Retinal pigment epithelial cell (primary cell): Measurements from ENCODE around the gene TCP1.
A peak's percentile ranks its signal among the peaks of the same experiment; 100 is the strongest.

ENCODE experiments used
- DNase-seq: peaks from one replicate; pipeline ENCODE4 v3.0.0-alpha.2; 2010; ENCODE audit warnings: low read depth
- H3K4me3 ChIP-seq: 2 replicates; pipeline ENCODE4 v1.5.1; 2011; ENCODE audit warnings: mild to moderate bottlenecking, low read length, control low read depth, moderate library complexity
- CTCF ChIP-seq: conservative IDR thresholded peaks from 2 replicates; pipeline ENCODE4 v1.5.1; 2011; ENCODE audit warnings: low read depth, low read length, control low read depth, inconsistent platforms

TCP1 gene

GRCh38 chr6:159788753-159789376, 537 bp downstream of the TCP1 start:
- TF ChIP-seq CTCF = no peak
- H3K4me3 ChIP-seq = peak overlapping the region; percentile 96
- DNase-seq = no peak

- DNase-seq = no peak
Observed at GRCh38 chr6:159788276-159788675, 1.1 kb downstream of the TCP1 start.

DNA sequence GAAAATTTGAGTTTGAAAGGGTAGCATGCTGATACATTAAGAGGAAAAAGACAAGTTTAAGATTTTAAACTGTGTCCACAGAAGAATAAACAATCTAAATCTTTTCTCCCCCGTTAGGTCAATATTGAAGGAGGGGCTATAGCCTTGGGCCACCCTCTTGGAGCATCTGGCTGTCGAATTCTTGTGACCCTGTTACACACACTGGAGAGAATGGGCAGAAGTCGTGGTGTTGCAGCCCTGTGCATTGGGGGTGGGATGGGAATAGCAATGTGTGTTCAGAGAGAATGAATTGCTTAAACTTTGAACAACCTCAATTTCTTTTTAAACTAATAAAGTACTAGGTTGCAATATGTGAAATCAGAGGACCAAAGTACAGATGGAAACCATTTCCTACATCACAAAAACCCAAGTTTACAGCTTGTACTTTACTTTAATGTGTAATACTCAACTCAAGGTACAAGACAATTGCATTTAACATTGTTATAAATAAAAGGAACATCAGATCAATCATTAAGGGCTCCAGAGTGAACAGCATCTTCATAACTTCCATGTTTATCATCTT, 10.8 kb downstream of the TCP1 start:
- TF ChIP-seq CTCF = no peak
- DNase-seq = no peak
- no peak overlapping the region for H3K4me3 ChIP-seq

More at GRCh38 chr6:159788276-159788675, 1.1 kb downstream of the TCP1 start:
- TF ChIP-seq CTCF = no peak
- peak overlapping the region; percentile 96 for H3K4me3 ChIP-seq

GRCh38 chr6:159778131-159778530, 11.3 kb downstream of the TCP1 start:
- no peak overlapping the region for H3K4me3 ChIP-seq
- no peak for TF ChIP-seq CTCF
- DNase-seq = no peak

DNA sequence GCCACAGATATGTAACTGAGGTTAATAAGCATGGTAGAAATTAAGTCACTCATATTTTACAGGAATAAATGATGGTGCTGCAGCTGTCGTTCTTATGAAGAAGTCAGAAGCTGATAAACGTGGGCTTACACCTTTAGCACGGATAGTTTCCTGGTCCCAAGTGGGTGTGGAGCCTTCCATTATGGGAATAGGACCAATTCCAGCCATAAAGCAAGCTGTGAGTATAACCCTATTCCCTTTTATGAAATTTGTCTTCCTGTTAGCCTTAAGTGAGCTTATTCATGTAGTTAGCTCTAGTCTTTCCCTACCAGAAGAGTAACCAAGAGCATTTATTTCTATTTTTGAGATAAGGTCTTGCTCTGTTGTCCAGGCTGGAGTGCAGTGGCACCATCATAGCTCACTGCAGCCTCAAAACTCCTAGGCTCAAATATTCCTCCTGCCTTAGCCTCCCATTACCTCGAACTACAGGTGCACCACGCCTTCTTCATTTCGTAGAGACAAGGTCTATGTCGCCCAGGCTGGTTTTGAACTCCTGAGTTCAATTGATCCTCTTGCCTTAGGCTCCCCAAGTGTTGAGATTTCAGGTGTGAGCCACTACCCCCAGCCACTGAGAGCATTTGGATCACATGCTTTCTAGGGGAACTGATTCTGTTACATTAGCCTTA, 12.0 kb downstream of the TCP1 start:
- no peak overlapping the region for H3K4me3 ChIP-seq
- no peak for DNase-seq
- no peak for TF ChIP-seq CTCF

GRCh38 chr6:159772196-159772595, 17.2 kb downstream of the TCP1 start:
- no peak overlapping the region for H3K4me3 ChIP-seq
- TF ChIP-seq CTCF = no peak
- DNase-seq = no peak

DNA sequence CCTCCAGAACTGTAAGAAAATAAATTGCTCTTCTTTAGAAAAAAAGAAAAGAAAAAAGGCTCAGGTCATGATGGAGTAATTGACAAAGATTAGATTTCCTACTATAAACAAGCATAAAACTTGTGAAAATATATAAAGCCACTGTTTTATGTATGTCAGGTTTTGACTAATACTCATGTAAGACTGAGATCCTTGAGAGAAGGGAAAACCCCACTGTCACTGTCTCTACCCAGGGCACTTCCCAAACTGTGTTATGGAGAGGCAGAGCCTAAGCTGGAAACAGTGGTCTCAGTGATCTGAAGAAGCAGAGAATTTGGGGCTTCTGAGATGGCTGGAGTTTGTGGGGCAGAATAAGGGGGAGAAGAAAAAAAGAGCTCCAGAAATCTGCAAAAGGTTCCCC, 19.9 kb downstream of the TCP1 start:
- no peak for DNase-seq
- no peak for TF ChIP-seq CTCF
- no peak overlapping the region for H3K4me3 ChIP-seq
